ENCODE measurements around the gene FAM120A.
"Not testable (repeated sequence)": the region's sequence is repeated elsewhere in the genome, so short reads cannot be mapped to it uniquely, and the experiment has no call there.

Gene FAM120A

GRCh38 chr9:93508207-93508606 lies 56.7 kb downstream of the FAM120A start:
- H3F3A ChIP-seq (ENCODE audit: low read depth) = no peaks in the 10 kb centered on the region
- H3K79me2 ChIP-seq (ENCODE audit: insufficient read depth, low read length) = peaks cover 67% of the 10 kb centered on the region
- H3K36me3 ChIP-seq (ENCODE audit: insufficient read depth, low read length) = peaks cover 25% of the 10 kb centered on the region; the same call in 1 of the 2 replicates

GRCh38 chr9:93509084-93509483 lies 57.6 kb downstream of the FAM120A start:
- no peak overlapping the region for H3K4me2 ChIP-seq (ENCODE audit: low read depth, low read length, poor library complexity, severe bottlenecking)
- peaks cover 7% of the 10 kb centered on the region for H4K20me1 ChIP-seq (ENCODE audit: insufficient read depth, low read length, poor library complexity, severe bottlenecking)
- TF ChIP-seq EZH2phosphoT487 (IDR thresholded peaks at IDR 0.05; ENCODE audit: borderline replicate concordance) (no peak), CTCF (conservative IDR thresholded peaks at IDR 0.05; ENCODE audit: low read length) (no peak)
- no peak overlapping the region for H3K4me3 ChIP-seq (ENCODE audit: low read length, poor library complexity, severe bottlenecking)
- no peak overlapping the region for H2AFZ ChIP-seq (ENCODE audit: low read length)
- H3F3A ChIP-seq (ENCODE audit: low read depth) = no peaks in the 10 kb centered on the region
- H3K4me1 ChIP-seq (ENCODE audit: insufficient read depth, low read length, poor library complexity, severe bottlenecking) = no peaks in the 10 kb centered on the region
- H3K9ac ChIP-seq (ENCODE audit: low read depth, low read length, poor library complexity, severe bottlenecking) = no peak overlapping the region
- H3K79me2 ChIP-seq (ENCODE audit: insufficient read depth, low read length) = peaks cover 72% of the 10 kb centered on the region
- H3K9me2 ChIP-seq (replicated peaks; ENCODE audit: low read depth, low read length) = no peaks in the 10 kb centered on the region
- H3K36me3 ChIP-seq (ENCODE audit: insufficient read depth, low read length) = peaks cover 28% of the 10 kb centered on the region; the same call in 1 of the 2 replicates
- H3K27me3 ChIP-seq (ENCODE audit: insufficient read depth, low read length, poor library complexity, severe bottlenecking) = no peaks in the 10 kb centered on the region
- H3K9me3 ChIP-seq (ENCODE audit: insufficient read depth, low read depth, low read length) = no peaks in the 10 kb centered on the region

More at GRCh38 chr9:93508207-93508606, 56.7 kb downstream of the FAM120A start:
- H3K4me2 ChIP-seq (ENCODE audit: low read depth, low read length, poor library complexity, severe bottlenecking) = no peak overlapping the region
- H3K4me1 ChIP-seq (ENCODE audit: insufficient read depth, low read length, poor library complexity, severe bottlenecking) = no peaks in the 10 kb centered on the region
- no peaks in the 10 kb centered on the region for H3K9me2 ChIP-seq (replicated peaks; ENCODE audit: low read depth, low read length)
- H3K9me3 ChIP-seq (ENCODE audit: insufficient read depth, low read depth, low read length) = no peaks in the 10 kb centered on the region
- H3K27me3 ChIP-seq (ENCODE audit: insufficient read depth, low read length, poor library complexity, severe bottlenecking) = no peaks in the 10 kb centered on the region
- TF ChIP-seq EZH2phosphoT487 (IDR thresholded peaks at IDR 0.05; ENCODE audit: borderline replicate concordance) = no peak
- no peak for TF ChIP-seq CTCF (conservative IDR thresholded peaks at IDR 0.05; ENCODE audit: low read length)
- no peak overlapping the region for H2AFZ ChIP-seq (ENCODE audit: low read length)
- H3K4me3 ChIP-seq (ENCODE audit: low read length, poor library complexity, severe bottlenecking) = no peak overlapping the region
- no peak overlapping the region for H3K9ac ChIP-seq (ENCODE audit: low read depth, low read length, poor library complexity, severe bottlenecking)
- H4K20me1 ChIP-seq (ENCODE audit: insufficient read depth, low read length, poor library complexity, severe bottlenecking) = peaks cover 6% of the 10 kb centered on the region

- Histone ChIP-seq H3K9me3 (ENCODE audit: insufficient read depth, low read depth, low read length) (no peaks in the 10 kb centered on the region), H3K36me3 (ENCODE audit: insufficient read depth, low read length) (peaks cover 27% of the 10 kb centered on the region; the same call in 1 of the 2 replicates), H3K9ac (ENCODE audit: low read depth, low read length, poor library complexity, severe bottlenecking) (no peak overlapping the region), H4K20me1 (ENCODE audit: insufficient read depth, low read length, poor library complexity, severe bottlenecking) (peaks cover 7% of the 10 kb centered on the region), H3K27me3 (ENCODE audit: insufficient read depth, low read length, poor library complexity, severe bottlenecking) (no peaks in the 10 kb centered on the region), H3K4me2 (ENCODE audit: low read depth, low read length, poor library complexity, severe bottlenecking) (no peak overlapping the region), H3K9me2 (replicated peaks; ENCODE audit: low read depth, low read length) (no peaks in the 10 kb centered on the region), H3K79me2 (ENCODE audit: insufficient read depth, low read length) (peaks cover 72% of the 10 kb centered on the region), H3F3A (ENCODE audit: low read depth) (no peaks in the 10 kb centered on the region), H3K4me3 (ENCODE audit: low read length, poor library complexity, severe bottlenecking) (no peak overlapping the region), H2AFZ (ENCODE audit: low read length) (no peak overlapping the region), H3K4me1 (ENCODE audit: insufficient read depth, low read length, poor library complexity, severe bottlenecking) (no peaks in the 10 kb centered on the region)
- TF ChIP-seq CTCF (conservative IDR thresholded peaks at IDR 0.05; ENCODE audit: low read length) = no peak
- no peak for TF ChIP-seq EZH2phosphoT487 (IDR thresholded peaks at IDR 0.05; ENCODE audit: borderline replicate concordance)
Measured at GRCh38 chr9:93510041-93510440, 58.6 kb downstream of the FAM120A start.

DNA sequence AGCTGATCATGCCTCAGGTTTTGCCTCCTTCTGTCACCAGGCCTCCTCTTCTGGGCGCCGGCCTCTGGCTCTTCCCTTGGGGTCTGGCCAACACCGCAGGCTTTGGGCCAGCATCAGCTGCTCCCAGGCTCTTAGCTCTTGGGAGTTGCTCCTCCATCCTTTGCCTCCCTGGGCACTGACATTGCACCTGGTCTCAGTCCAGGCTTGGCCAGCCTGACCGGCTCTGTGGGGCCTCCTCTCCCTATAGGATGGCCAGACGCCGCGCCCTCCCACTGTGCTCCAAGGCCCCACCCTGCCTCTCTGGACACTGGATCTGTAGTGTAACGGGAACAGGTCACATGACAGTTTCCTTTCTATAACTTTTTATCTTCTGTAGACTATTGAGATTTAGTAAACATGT lies 59.7 kb downstream of the FAM120A start:
- not testable (repeated sequence) for H3K9me2 ChIP-seq (replicated peaks; ENCODE audit: low read depth, low read length); H3K9ac ChIP-seq (ENCODE audit: low read depth, low read length, poor library complexity, severe bottlenecking); H3K4me2 ChIP-seq (ENCODE audit: low read depth, low read length, poor library complexity, severe bottlenecking); H4K20me1 ChIP-seq (ENCODE audit: insufficient read depth, low read length, poor library complexity, severe bottlenecking); H3K4me3 ChIP-seq (ENCODE audit: low read length, poor library complexity, severe bottlenecking); H3K27me3 ChIP-seq (ENCODE audit: insufficient read depth, low read length, poor library complexity, severe bottlenecking); H3K4me1 ChIP-seq (ENCODE audit: insufficient read depth, low read length, poor library complexity, severe bottlenecking); H2AFZ ChIP-seq (ENCODE audit: low read length); H3F3A ChIP-seq (ENCODE audit: low read depth); H3K9me3 ChIP-seq (ENCODE audit: insufficient read depth, low read depth, low read length)
- Histone ChIP-seq H3K79me2 (ENCODE audit: insufficient read depth, low read length) (peaks cover 62% of the 10 kb centered on the region), H3K36me3 (ENCODE audit: insufficient read depth, low read length) (peaks cover 29% of the 10 kb centered on the region; the same call in 1 of the 2 replicates)

GRCh38 chr9:93512170-93512812 lies 60.8 kb downstream of the FAM120A start:
- H3K27me3 ChIP-seq (ENCODE audit: insufficient read depth, low read length, poor library complexity, severe bottlenecking); H3K4me3 ChIP-seq (ENCODE audit: low read length, poor library complexity, severe bottlenecking); H2AFZ ChIP-seq (ENCODE audit: low read length); H3K9me2 ChIP-seq (replicated peaks; ENCODE audit: low read depth, low read length); H3K9ac ChIP-seq (ENCODE audit: low read depth, low read length, poor library complexity, severe bottlenecking); H4K20me1 ChIP-seq (ENCODE audit: insufficient read depth, low read length, poor library complexity, severe bottlenecking); H3K4me1 ChIP-seq (ENCODE audit: insufficient read depth, low read length, poor library complexity, severe bottlenecking); H3K9me3 ChIP-seq (ENCODE audit: insufficient read depth, low read depth, low read length); H3K4me2 ChIP-seq (ENCODE audit: low read depth, low read length, poor library complexity, severe bottlenecking); H3F3A ChIP-seq (ENCODE audit: low read depth): not testable (repeated sequence)
- Histone ChIP-seq H3K36me3 (ENCODE audit: insufficient read depth, low read length) (peaks cover 40% of the 10 kb centered on the region; the same call in 1 of the 2 replicates), H3K79me2 (ENCODE audit: insufficient read depth, low read length) (peaks cover 51% of the 10 kb centered on the region)
